Measurements from ENCODE around the gene ALDH18A1.
"Not testable (repeated sequence)": the region's sequence is repeated elsewhere in the genome, so short reads cannot be mapped to it uniquely, and the experiment has no call there.

Gene ALDH18A1

DNA sequence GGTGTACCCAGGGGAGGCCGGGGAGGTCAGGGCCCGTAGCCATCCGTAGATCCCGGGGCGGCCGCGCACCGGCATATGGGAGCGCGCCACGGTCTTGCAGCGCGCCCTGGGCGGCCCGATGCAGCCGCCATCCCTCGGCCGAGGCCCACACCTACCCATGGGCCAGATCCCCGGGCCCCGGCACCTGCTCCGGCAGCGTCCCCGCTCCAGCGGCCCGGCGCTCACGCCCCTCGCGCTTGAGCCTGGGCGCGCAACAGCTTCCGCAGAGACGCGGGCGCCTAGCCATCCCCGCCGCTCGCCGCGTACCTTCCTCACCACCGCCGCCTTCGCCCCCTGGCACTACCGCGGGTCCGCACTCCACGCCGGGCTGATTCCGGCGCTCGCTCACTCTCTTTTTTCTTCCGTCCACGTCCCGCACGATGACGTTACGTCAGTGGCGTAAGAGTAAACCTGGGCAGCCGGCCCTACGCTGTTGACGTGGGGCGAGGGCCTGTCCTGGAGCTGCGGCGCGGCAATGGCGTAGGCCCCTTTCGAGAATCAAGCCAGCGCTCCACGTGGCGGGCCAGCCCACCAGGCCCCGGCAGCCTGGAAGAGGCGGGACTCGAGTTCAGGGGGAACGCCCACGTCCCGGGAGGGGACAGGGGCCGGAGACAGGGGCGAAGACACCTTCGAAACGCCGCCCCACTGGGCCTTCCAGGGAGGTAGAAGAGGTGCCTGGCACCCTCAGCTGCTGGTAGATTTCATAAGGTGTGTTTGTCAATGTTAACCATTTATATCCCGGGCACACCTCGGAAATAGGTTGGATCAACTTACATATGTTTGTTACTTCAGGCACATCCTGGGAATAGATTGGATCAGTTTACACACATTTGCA is at the start of gene ALDH18A1:
Gene ALDH18A1 (minus strand): TSS at position 421 of the 874 bp plus-strand sequence. CDS start 3,334 bp downstream, outside the sequence.
- DNase-seq (ENCODE audit: low read depth in 2 of 3, low spot score in 2 of 3): peak; percentile 86 to 89 (median 87)

DNA sequence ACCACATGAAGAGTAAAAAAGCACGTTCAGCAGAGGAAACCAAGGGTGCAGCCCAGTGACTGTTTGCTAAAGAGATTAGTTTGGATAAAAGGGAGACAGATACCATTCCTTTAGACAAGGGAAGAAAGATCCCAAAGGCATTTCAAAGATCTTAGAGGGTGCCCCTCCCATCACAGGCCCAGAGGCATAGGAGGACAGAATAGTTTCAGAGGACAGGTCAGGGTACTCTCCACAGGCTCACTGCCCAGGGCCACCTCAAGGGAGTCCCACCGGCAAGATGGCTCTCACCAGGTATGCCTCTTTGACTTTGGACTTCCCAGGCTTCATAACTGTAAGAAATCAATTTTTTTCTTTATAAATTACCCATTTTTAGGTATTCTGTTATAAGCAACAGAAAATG is 41.9 kb upstream of the ALDH18A1 start:
- no peak for DNase-seq (ENCODE audit: low read depth in 2 of 3, low spot score in 2 of 3)

GRCh38 chr10:95697429-95697828 is 40.9 kb upstream of the ALDH18A1 start:
- DNase-seq (ENCODE audit: low read depth in 2 of 3, low spot score in 2 of 3): no peak

DNA sequence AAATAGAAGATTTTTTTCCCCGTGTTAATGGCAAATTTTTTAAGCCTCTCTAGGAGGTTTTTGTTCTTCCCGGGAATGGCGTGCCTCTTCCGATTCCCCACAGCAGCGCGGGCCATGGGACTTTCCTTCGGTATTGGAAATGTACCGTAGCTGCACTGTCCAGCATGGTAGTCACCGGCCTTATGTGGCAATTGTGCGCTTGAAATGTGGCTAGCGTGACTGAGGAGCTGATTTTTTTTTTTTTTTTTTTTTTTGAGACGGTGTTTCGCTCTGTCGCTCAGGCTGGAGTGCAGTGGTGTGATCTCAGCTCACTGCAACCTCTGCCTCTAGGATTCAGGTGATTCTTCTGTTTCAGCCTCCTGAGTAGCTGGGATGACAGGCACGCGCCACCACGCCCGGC is 38.2 kb upstream of the ALDH18A1 start:
- DNase-seq (ENCODE audit: low read depth in 2 of 3, low spot score in 2 of 3): no peak

- DNase-seq (ENCODE audit: low read depth in 2 of 3, low spot score in 2 of 3): peak; percentile 61 to 92 (median 86)
Measured at GRCh38 chr10:95693668-95694534, 37.4 kb upstream of the ALDH18A1 start, which contains the start of gene TCTN3. TSS of gene TCTN3 (minus strand) at chr10:95693927. CDS start at chr10:95693899, 28 bp downstream.

- no peak for DNase-seq (ENCODE audit: low read depth in 2 of 3, low spot score in 2 of 3)
Measured at GRCh38 chr10:95693071-95693667, 36.7 kb upstream of the ALDH18A1 start.

DNA sequence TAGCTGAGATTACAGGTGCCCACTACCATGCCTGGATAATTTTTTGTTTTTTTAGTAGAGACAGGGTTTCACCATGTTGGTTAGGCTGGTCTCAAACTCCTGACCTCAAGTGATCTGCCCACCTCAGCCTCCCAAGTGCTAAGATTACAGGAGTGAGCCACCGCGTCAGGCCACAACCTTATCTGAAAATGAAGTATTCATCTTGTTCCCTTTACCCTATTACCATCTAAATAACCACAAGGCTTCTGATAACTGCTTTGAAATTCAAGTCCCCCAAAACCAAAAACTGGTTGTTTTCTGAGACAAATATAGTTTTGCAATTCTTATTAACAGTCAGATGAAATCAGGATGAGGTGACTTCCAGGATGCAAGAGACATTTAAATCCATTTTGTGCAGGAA is 34.8 kb upstream of the ALDH18A1 start:
- DNase-seq (ENCODE audit: low read depth in 2 of 3, low spot score in 2 of 3): no peak

DNA sequence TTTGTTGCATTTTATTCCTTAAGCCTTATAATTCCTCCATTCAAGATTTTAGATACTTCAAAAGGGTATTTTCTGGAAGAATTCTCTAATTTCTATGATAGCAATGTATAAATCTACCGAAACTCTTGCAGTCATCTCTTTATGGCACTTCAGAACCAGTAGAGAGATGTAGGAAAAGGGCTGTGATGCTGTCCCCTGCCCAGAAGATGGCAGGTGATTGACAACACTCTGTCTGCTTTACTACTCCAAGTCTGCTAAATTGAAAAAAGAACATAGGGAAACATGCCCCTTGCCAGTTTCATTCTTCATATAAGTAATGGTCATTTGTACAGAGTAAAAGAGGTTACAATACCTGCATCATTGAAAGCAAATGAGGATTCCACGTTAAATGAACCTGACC is 32.1 kb upstream of the ALDH18A1 start:
- DNase-seq (ENCODE audit: low read depth in 2 of 3, low spot score in 2 of 3): no peak

GRCh38 chr10:95683966-95684365 is 27.5 kb upstream of the ALDH18A1 start:
- no peak for DNase-seq (ENCODE audit: low read depth in 2 of 3, low spot score in 2 of 3)

DNA sequence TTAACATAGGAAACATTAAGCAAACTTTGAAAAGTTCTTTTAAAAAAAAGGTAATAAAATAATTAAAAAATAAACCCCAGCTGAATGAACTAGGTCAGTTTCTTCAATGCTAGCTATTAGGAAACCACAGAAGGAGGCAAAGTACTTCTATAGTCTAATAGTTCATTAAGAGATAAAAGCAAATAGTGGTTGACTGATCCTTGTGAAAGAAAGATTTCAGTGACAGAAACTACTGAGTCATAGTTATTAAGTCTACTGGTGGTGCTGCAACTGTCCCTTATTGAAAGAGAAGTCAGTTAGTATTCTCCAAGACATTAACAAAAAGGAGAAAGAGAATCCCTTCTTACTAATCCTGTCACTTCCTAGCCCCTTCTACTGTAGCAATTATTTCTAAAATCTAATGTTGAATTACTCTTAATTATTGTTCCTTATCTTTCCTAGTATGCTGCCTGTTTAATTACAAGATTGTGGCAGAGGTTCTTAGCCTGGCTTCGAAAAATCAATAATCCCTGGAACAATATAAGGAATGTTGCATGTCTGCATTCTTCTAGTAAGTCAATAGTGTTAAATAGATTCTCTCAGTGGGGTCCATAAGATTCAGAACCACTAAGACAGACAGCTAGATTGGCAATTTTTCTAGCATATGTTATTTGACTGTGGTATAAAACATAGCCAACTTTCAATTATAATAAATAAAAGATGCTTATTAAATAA is 19.0 kb upstream of the ALDH18A1 start:
- DNase-seq (ENCODE audit: low read depth in 2 of 3, low spot score in 2 of 3): no peak

DNA sequence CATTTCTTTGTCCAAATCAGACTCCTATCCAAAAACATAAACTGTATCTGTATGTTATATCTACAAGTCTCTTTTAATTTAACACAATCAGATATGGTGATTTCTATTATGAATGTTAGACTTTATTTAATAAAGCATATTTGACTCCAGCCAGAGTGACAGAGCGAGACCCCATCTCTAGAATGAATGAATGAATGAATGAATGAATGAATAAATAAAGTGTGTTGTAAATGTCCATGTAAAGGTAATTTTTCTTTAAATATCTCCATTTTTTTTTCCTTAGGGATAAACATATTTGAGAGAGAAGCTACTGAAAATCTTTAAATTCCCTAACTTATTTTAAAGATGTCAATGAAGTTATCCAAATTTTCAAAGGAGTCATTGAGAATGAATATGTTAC is 18.1 kb upstream of the ALDH18A1 start:
- DNase-seq (ENCODE audit: low read depth in 2 of 3, low spot score in 2 of 3): no peak

- DNase-seq (ENCODE audit: low read depth in 2 of 3, low spot score in 2 of 3): not testable (repeated sequence)
Measured at GRCh38 chr10:95672641-95673040, 16.1 kb upstream of the ALDH18A1 start.

GRCh38 chr10:95664543-95664942 is 8.0 kb upstream of the ALDH18A1 start:
- no peak for DNase-seq (ENCODE audit: low read depth in 2 of 3, low spot score in 2 of 3)

- no peak for DNase-seq (ENCODE audit: low read depth in 2 of 3, low spot score in 2 of 3)
Measured at GRCh38 chr10:95663496-95663895, 7.0 kb upstream of the ALDH18A1 start.

GRCh38 chr10:95661818-95662217 is 5.3 kb upstream of the ALDH18A1 start:
- DNase-seq (ENCODE audit: low read depth in 2 of 3, low spot score in 2 of 3): no peak

- no peak for DNase-seq (ENCODE audit: low read depth in 2 of 3, low spot score in 2 of 3)
Measured at GRCh38 chr10:95660283-95660682, 3.8 kb upstream of the ALDH18A1 start.

DNA sequence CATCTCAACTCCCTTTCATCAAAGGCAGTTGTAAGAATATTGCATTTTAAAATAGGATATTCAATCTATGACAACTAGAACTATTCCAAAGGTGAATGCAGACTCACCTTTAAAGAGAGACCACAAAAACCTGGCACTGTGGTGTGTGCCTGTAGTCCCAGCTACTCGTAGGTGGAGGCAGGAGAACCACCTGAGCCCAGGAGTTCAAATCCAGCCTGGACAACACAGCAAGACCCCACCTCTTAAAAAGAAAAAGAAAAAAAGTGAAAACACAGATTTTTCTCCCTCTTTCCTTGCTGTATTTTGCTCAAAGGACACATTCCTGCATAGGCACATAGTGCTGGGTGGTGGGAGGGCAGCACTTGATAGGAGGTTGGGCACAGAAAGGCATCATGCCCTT is 739 bp upstream of the ALDH18A1 start:
- no peak for DNase-seq (ENCODE audit: low read depth in 2 of 3, low spot score in 2 of 3)

DNA sequence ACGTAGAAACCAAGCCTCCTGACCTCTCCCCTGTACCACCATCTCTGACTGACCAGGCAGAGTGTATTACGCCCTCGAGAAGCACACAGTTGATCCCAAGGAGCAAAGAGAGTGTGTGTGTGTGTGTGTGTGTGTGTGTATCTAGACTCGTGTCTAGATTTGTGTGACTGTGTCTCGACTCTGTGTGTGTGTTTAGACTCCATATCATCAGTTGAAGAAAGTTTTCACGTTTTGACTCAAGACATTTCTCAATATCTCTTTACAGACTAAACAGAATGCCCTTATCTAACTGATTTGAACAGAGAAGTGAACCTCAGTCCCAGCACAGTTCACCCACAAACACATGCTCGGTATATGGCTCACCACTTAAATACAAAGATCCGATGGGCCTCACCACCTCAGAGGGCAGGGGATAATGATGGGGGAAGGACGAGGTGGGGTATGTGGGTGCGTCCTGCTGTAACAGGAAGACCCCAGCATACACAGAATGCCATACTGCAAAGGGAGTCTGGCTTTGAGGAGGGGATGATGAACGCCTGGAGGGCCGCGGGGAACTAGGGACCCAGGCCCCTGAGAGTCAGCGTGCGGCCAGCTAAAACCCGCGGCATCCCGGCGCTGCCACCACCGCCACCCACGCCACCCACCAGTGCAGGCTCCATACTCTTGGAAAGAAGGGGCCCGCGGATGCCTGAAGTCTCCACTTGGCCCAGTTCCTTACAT is 780 bp downstream of the ALDH18A1 start:
- peak in 2 of 3 experiments; percentile 1 to 9 for DNase-seq (ENCODE audit: low read depth in 2 of 3, low spot score in 2 of 3)

- DNase-seq (ENCODE audit: low read depth in 2 of 3, low spot score in 2 of 3): no peak
Measured at GRCh38 chr10:95653895-95654294, 2.6 kb downstream of the ALDH18A1 start.
